OCI-LY3 (cell line): ENCODE results near the gene TMEM234.
A peak's percentile ranks its signal among the peaks of the same experiment; 100 is the strongest.

Experiments
- H2AFZ ChIP-seq: fragments of 200-600, 300-600 bp; shearing (Covaris generic); 2 replicates; pipeline ENCODE4 v1.6.0; 2014; ENCODE audit warnings: antibody characterized with exemption, low read depth, low read length
- H3K27ac ChIP-seq: fragments of 200-600, 300-600 bp; sonication (generic); 2 replicates; pipeline ENCODE4 v1.5.1; 2014; ENCODE audit warnings: mild to moderate bottlenecking, low read length, moderate library complexity, mixed read lengths
- H3K27me3 ChIP-seq: fragments of 200-600, 300-600 bp; sonication (generic); 2 replicates; pipeline ENCODE4 v1.6.1; 2014; ENCODE audit warnings: low read depth, low read length, mixed read lengths
- H3K36me3 ChIP-seq: fragments of 200-600, 300-600 bp; sonication (generic); replicated peaks from 2 replicates; pipeline ENCODE3; 2014; ENCODE audit warnings: low read depth, low read length, mixed read lengths
- H3K4me1 ChIP-seq: fragments of 300-600, 200-600 bp; sonication (generic); 2 replicates; pipeline ENCODE4 v1.6.1; 2014; ENCODE audit warnings: low read length, mixed read lengths
- H3K4me2 ChIP-seq: fragments of 200-600, 300-600 bp; sonication (generic); 2 replicates; pipeline ENCODE4 v1.6.1; 2014; ENCODE audit warnings: low read length, mixed read lengths
- H3K4me3 ChIP-seq: fragments of 300-600, 200-600 bp; sonication (generic); 2 replicates; pipeline ENCODE4 v1.5.1; 2014; ENCODE audit warnings: antibody characterized with exemption, mild to moderate bottlenecking, low read length, moderate library complexity
- H3K79me2 ChIP-seq: fragments of 300-600, 200-600 bp; shearing (Covaris generic); 2 replicates; pipeline ENCODE4 v1.6.1; 2014; ENCODE audit warnings: mild to moderate bottlenecking, low read length, mixed read lengths
- H3K9ac ChIP-seq: fragments of 300-600, 200-600 bp; shearing (Covaris generic); 2 replicates; pipeline ENCODE4 v1.6.0; 2014; ENCODE audit warnings: mild to moderate bottlenecking, low read length, moderate library complexity
- H3K9me3 ChIP-seq: fragments of 200-600, 300-600 bp; shearing (Covaris generic); 2 replicates; pipeline ENCODE4 v1.6.1; 2014; ENCODE audit warnings: low read length, mixed read lengths; ENCODE audit not compliant: insufficient read depth
- H4K20me1 ChIP-seq: fragments of 200-600, 300-600 bp; sonication (generic); 2 replicates; pipeline ENCODE4 v1.6.1; 2016; ENCODE audit warnings: low read length, mixed read lengths; ENCODE audit not compliant: insufficient read depth
- CTCF ChIP-seq: fragments of 200-600, 300-600 bp; sonication (generic); IDR thresholded peaks from 2 replicates; pipeline ENCODE4 v1.5.1; 2014; ENCODE audit warnings: antibody characterized with exemption, low read length, low read depth
- EZH2phosphoT487 ChIP-seq: fragments of 200-600 bp; shearing (Covaris generic); IDR thresholded peaks from 2 replicates; pipeline ENCODE4 v1.6.1; 2018; ENCODE audit warnings: antibody characterized with exemption, mixed run types, low read depth

Gene TMEM234

GRCh38 chr1:32247983-32248889 lies 26.1 kb upstream of the TMEM234 start:
- no peak overlapping the region for H3K9ac ChIP-seq
- peaks cover 38% of the 10 kb centered on the region for H3K4me1 ChIP-seq
- TF ChIP-seq CTCF (peak; percentile 54), EZH2phosphoT487 (no peak)
- peak overlapping the region; percentile 12; the same call in 1 of the 2 replicates for H3K4me3 ChIP-seq
- no peak overlapping the region; the same call in 1 of the 2 replicates for H2AFZ ChIP-seq
- peak overlapping the region; percentile 32 for H3K4me2 ChIP-seq
- no peaks in the 10 kb centered on the region for H3K36me3 ChIP-seq
- peaks cover 16% of the 10 kb centered on the region; the same call in 1 of the 2 replicates for H3K9me3 ChIP-seq
- no peaks in the 10 kb centered on the region for H3K27me3 ChIP-seq
- H3K79me2 ChIP-seq, result no peaks in the 10 kb centered on the region
- H3K27ac ChIP-seq, result no peak overlapping the region
- no peaks in the 10 kb centered on the region for H4K20me1 ChIP-seq

DNA sequence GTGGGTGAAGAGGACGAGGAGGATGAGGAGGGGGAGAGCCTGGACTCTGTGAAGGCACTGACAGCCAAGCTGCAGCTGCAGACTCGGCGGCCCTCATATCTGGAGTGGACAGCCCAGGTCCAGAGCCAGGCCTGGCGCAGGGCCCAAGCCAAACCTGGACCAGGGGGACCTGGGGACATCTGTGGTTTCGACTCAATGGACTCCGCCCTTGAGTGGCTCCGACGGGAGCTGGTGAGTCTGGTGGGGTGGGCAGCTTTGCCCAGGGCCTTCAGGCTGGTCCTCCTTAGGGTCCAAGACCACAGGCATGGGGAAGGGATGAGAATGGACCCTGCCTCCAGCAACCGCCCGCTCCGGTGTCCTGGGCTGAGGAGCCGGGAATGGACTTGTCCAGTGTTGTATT lies 25.3 kb upstream of the TMEM234 start:
- peaks cover 16% of the 10 kb centered on the region; the same call in 1 of the 2 replicates for H3K9me3 ChIP-seq
- no peak overlapping the region for H3K4me2 ChIP-seq
- H2AFZ ChIP-seq, result no peak overlapping the region
- H3K9ac ChIP-seq, result no peak overlapping the region
- H3K4me3 ChIP-seq, result no peak overlapping the region
- no peaks in the 10 kb centered on the region for H3K79me2 ChIP-seq
- no peaks in the 10 kb centered on the region for H4K20me1 ChIP-seq
- TF ChIP-seq CTCF (no peak), EZH2phosphoT487 (no peak)
- peaks cover 37% of the 10 kb centered on the region for H3K4me1 ChIP-seq
- no peak overlapping the region for H3K27ac ChIP-seq
- H3K27me3 ChIP-seq, result no peaks in the 10 kb centered on the region
- H3K36me3 ChIP-seq, result no peaks in the 10 kb centered on the region

DNA sequence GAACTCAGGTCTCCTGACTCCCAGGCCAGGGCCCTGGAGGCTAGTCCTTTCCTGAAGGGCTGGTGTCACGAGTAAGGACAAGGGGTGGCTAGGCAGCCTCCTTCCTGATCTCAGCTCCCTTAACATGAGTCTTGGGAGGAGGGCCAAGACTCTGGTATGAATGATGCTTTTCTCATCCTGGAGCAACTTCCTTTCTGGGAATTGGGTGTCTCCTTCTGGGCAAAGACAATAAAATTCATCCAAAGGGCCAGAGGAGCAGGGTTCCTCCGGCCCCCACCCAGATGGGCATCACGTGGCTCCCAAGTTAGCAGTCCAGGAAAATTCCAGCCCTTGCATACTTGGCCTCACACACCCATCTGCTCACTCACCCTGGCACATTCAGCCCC lies 24.7 kb upstream of the TMEM234 start, which contains the start of gene FAM167B:
Gene FAM167B, plus strand, starts transcription at position 335 of the 386 bp plus-strand sequence. CDS start 200 bp downstream, outside the sequence.
- TF ChIP-seq EZH2phosphoT487, result no peak
- TF ChIP-seq CTCF, result no peak
- H4K20me1 ChIP-seq, result no peaks in the 10 kb centered on the region
- H3K9me3 ChIP-seq, result peaks cover 16% of the 10 kb centered on the region; the same call in 1 of the 2 replicates
- no peak within 1 kb of the TSS for H3K4me2 ChIP-seq
- no peaks in the 10 kb centered on the region for H3K79me2 ChIP-seq
- peaks cover 33% of the 10 kb centered on the region for H3K4me1 ChIP-seq
- H2AFZ ChIP-seq, result no peak within 1 kb of the TSS
- H3K27me3 ChIP-seq, result no peaks in the 10 kb centered on the region
- no peak within 1 kb of the TSS for H3K27ac ChIP-seq
- no peaks in the 10 kb centered on the region for H3K36me3 ChIP-seq
- no peak within 1 kb of the TSS for H3K9ac ChIP-seq
- H3K4me3 ChIP-seq, result no peak within 1 kb of the TSS

- H3K27ac ChIP-seq, result no peak overlapping the region
- peaks cover 5% of the 10 kb centered on the region for H3K4me1 ChIP-seq
- peak overlapping the region; percentile 46; the same call in 1 of the 2 replicates for H2AFZ ChIP-seq
- no peak overlapping the region for H3K4me3 ChIP-seq
- no peak overlapping the region for H3K9ac ChIP-seq
- no peaks in the 10 kb centered on the region for H3K79me2 ChIP-seq
- peak overlapping the region; percentile 12; the same call in 1 of the 2 replicates for H3K4me2 ChIP-seq
- H3K27me3 ChIP-seq, result no peaks in the 10 kb centered on the region
- no peaks in the 10 kb centered on the region for H3K9me3 ChIP-seq
- H4K20me1 ChIP-seq, result no peaks in the 10 kb centered on the region
- no peaks in the 10 kb centered on the region for H3K36me3 ChIP-seq
- TF ChIP-seq CTCF, result no peak
- TF ChIP-seq EZH2phosphoT487, result no peak
Observed at GRCh38 chr1:32242341-32242851, 20.2 kb upstream of the TMEM234 start.
